Transverse colon (tissue), 4 donors: ENCODE data around the gene FBXO46. TPM values are rescaled to one million over a fixed set of nuclear protein-coding genes. Genes with fewer than 3 reads are reported as not detected.

Experiments
- DNase-seq: peaks from one replicate; pipeline ENCODE4 v3.0.0-alpha.2; 2019
- H3K27ac ChIP-seq, 4 donors: fragments of 200-600 bp; sonication (generic); 2 replicates each; pipeline ENCODE4 v1.5.1; 2016 to 2018; ENCODE audit warnings: inconsistent platforms in 4 of 4
- H3K27me3 ChIP-seq: fragments of 200-600 bp; sonication (generic); 2 replicates; pipeline ENCODE4 v1.5.1; 2017; ENCODE audit warnings: inconsistent platforms
- H3K36me3 ChIP-seq, 4 donors: fragments of 200-600 bp; sonication (generic); 2 replicates each; pipeline ENCODE4 v1.5.1; 2017 to 2019; ENCODE audit warnings: inconsistent platforms in 4 of 4
- H3K4me1 ChIP-seq, 4 donors: fragments of 200-600 bp; sonication (generic); 2 replicates each; pipeline ENCODE4 v1.5.1; 2017 to 2020; ENCODE audit warnings: inconsistent platforms in 4 of 4
- H3K4me3 ChIP-seq, 4 donors: fragments of 200-600 bp; sonication (generic); 1 replicate in 1 of 4; 2 replicates in 3 of 4; pipeline versions ENCODE4 v1.5.1 to v1.6.1; 2017 to 2019; ENCODE audit warnings: inconsistent platforms in 4 of 4
- H3K9me3 ChIP-seq, 2 donors: fragments of 200-600 bp; sonication (generic); 2 replicates each; pipeline ENCODE4 v1.5.1; 2017 to 2019; ENCODE audit warnings: inconsistent platforms in 2 of 2
- CTCF ChIP-seq, 5 experiments: fragments of 200-600 bp in 3 of 5; fragments of 450-650 bp in 2 of 5; sonication (generic) in 3 of 5; IDR thresholded peaks; 1 replicate in 2 of 5; 2 replicates in 3 of 5; pipeline ENCODE4 v1.5.1; 2016 to 2017; ENCODE audit warnings: antibody characterized with exemption in 5 of 5, inconsistent platforms in 3 of 5, mild to moderate bottlenecking in 2 of 5, moderate library complexity in 1 of 5
- EP300 ChIP-seq: sonication (generic); formaldehyde crosslinking; IDR thresholded peaks from one replicate; pipeline ENCODE4 v1.6.1; 2017; ENCODE audit warnings: antibody characterized with exemption, low read depth
- POLR2A ChIP-seq: fragments of 450-650 bp; IDR thresholded peaks from one replicate; pipeline ENCODE4 v1.6.1; 2016; ENCODE audit warnings: antibody characterized with exemption, mild to moderate bottlenecking, moderate library complexity
- POLR2AphosphoS5 ChIP-seq, 3 donors: sonication (generic); formaldehyde crosslinking; IDR thresholded peaks; one replicate each; pipeline ENCODE4 v1.6.1; 2016; ENCODE audit warnings: antibody characterized with exemption in 3 of 3
- WGBS, 2 donors: methylation state at CpG; one replicate each; pipeline ENCODE4 v1.1.5; 2018; ENCODE audit warnings: low coverage in 1 of 2; 5-methylcytosine and 5-hydroxymethylcytosine counted together
- in situ Hi-C, 4 donors: fragments of 200-750 bp; cut with MboI; loops; one replicate each; pipeline versions ENCODE4 v1.15.0 to v1.15.1; 2017; ENCODE audit warnings: low sequenced_read_pairs in 3 of 4, low pct_ligation_motif_present in 1 of 4, low pct_unique_long_range_greater_than_20kb in 1 of 4
- intact Hi-C: fragments of 100-400 bp; cut with DNase I; formaldehyde crosslinking; loops from one replicate; pipeline ENCODE4 v1.15.1; 2023; ENCODE audit warnings: low total_unique reads
- total RNA-seq, 4 donors: library from RNA; depleted of rRNA; stranded (reverse); fragments of >200 nt; gene quantifications; one replicate each; pipeline ENCODE4 v1.1.0, GENCODE V29; 2016

The FBXO46 gene
- total RNA-seq, 4 donors from 2014 or later = 14.1 to 40.8 (median 19.6) TPM

GRCh38 chr19:45676851-45677263 is 53.8 kb downstream of the FBXO46 start:
- H3K9me3 ChIP-seq = no peaks in the 10 kb centered on the region
- TF ChIP-seq POLR2A = no peak
- peak; percentile 56 for DNase-seq
- peak overlapping the region; percentile 3 to 62 (median 34) for H3K27ac ChIP-seq
- H3K4me1 ChIP-seq = peaks cover 9 to 30% (median 24%) of the 10 kb centered on the region in 4 donors
- no peaks in the 10 kb centered on the region for H3K36me3 ChIP-seq
- in situ Hi-C loops = no loop called here
- peak overlapping the region; percentile 19 to 49 (median 33) for H3K4me3 ChIP-seq
- intact Hi-C loops = no loop called here
- H3K27me3 ChIP-seq = peaks cover 35% of the 10 kb centered on the region
- WGBS, 2 donors = 6% methylated on average over 23 of the region's 28 CpGs; no CpG with 5 or more reads in 1 of the 2 donors

GRCh38 chr19:45674946-45675345 is 55.8 kb downstream of the FBXO46 start:
- Histone ChIP-seq H3K4me1 (peaks cover 6 to 34% (median 26%) of the 10 kb centered on the region in 4 donors), H3K9me3 (no peaks in the 10 kb centered on the region), H3K27me3 (peaks cover 54% of the 10 kb centered on the region), H3K36me3 (no peaks in the 10 kb centered on the region), H3K4me3 (no peak overlapping the region), H3K27ac (no peak overlapping the region)
- in situ Hi-C loops (no loop called here), intact Hi-C loops (no loop called here)
- 70 to 72% methylated on average over 3 to 7 of the region's 7 CpGs for WGBS, 2 donors
- DNase-seq = no peak
- no peak for TF ChIP-seq CTCF (IDR thresholded peaks at IDR 0.05)
- TF ChIP-seq POLR2AphosphoS5 (IDR thresholded peaks at IDR 0.05) = no peak

DNA sequence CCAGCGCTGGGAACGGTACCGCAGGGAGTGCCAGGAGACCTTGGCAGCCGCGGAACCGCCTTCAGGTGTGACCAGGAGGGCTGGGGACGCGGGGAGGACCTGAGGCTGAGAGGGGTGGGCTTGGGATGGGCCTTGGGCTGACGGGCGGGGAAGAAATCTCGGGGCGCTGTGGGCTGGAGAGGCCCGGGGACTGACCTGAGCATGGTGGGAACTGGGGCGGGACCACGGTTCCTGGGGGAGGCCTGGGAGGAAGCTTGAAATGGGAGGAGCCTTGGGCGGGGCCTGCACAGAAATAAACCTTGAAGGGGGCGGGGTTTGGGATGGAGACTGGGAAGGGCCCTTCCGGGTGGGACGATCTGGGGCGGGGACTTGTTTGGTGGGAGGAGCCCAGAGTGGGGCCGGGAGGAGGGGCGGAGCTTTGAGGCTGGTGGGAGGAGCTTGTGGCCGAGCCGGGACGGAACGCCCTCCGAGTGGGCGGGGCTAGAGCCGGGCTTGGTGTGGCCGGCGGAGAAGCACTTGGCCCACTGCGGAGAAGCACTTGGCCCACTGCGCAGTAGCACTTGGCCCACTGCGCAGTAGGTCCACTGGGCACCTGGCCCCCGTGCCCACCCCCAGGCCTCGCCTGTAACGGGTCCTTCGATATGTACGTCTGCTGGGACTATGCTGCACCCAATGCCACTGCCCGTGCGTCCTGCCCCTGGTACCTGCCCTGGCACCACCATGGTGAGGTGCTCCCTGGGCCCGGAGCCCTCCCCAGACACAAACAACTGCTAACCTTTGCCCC is 59.8 kb downstream of the FBXO46 start:
- WGBS, 2 donors = 0 to 6% methylated on average over 8 to 42 of the region's 42 CpGs
- intact Hi-C loops = no loop called here
- Histone ChIP-seq H3K27me3 (peaks cover 56% of the 10 kb centered on the region), H3K4me1 (peaks cover 0 to 35% (median 30%) of the 10 kb centered on the region in 4 donors), H3K9me3 (no peaks in the 10 kb centered on the region), H3K36me3 (no peaks in the 10 kb centered on the region), H3K4me3 (peak overlapping the region in 3 of 4 donors; percentile 23 to 45 (median 29)), H3K27ac (peak overlapping the region; percentile 44 to 80 (median 64))
- in situ Hi-C loops = no loop called here
- TF ChIP-seq POLR2AphosphoS5 (IDR thresholded peaks at IDR 0.05) (peak in 2 of 3 donors; percentile 41 to 64), CTCF (IDR thresholded peaks at IDR 0.05) (no peak), POLR2A (peak; percentile 64)
- peak; percentile 94 for DNase-seq

DNA sequence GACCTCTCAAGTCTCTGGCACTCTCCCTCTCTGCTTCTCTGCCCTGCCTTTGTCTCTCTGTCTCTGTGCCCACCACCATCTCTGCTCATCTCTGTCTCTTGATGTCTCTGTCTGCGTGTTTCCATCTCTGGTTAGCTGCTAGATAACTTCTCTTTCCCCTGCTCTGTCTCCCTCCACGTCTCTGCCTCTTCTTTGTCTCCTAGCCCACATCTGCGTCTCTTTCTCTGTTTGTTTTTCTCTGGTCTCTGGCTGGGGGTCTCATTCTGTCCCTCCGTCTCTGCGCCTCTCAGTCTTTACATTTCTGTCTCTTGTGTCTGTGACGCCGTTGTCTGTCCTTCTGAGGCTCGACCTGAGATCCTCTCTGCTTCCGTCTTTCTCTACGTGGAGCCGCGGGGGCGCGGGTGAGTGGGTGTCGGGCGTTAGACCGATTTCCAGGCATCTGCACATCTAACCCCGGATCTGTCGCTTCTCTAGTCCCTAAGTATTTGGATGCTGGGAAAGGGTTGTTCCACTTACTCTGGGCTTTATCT is 62.3 kb downstream of the FBXO46 start:
- no peaks in the 10 kb centered on the region for H3K36me3 ChIP-seq
- H3K9me3 ChIP-seq = no peaks in the 10 kb centered on the region
- WGBS, 2 donors = 1 to 2% methylated on average over 9 to 19 of the region's 19 CpGs
- H3K27ac ChIP-seq = peak overlapping the region; percentile 60 to 69 (median 64)
- peak; percentile 34 for DNase-seq
- intact Hi-C loops = no loop called here
- no peak for TF ChIP-seq EP300
- H3K4me1 ChIP-seq = peaks cover 0 to 35% (median 30%) of the 10 kb centered on the region in 4 donors
- in situ Hi-C loops = no loop called here
- H3K27me3 ChIP-seq = peaks cover 68% of the 10 kb centered on the region
- peak overlapping the region; percentile 5 to 50 (median 37) for H3K4me3 ChIP-seq

- TF ChIP-seq CTCF (IDR thresholded peaks at IDR 0.05) (no peak), EP300 (no peak), POLR2A (peak; percentile 65), POLR2AphosphoS5 (IDR thresholded peaks at IDR 0.05) (peak in 2 of 3 donors; percentile 28 to 41)
- H3K9me3 ChIP-seq = no peaks in the 10 kb centered on the region
- 12% methylated on average over 14 of the region's 15 CpGs; no CpG with 5 or more reads in 1 of the 2 donors for WGBS, 2 donors
- H3K4me1 ChIP-seq = peaks cover 0 to 35% (median 30%) of the 10 kb centered on the region in 4 donors
- peak within 1 kb of the TSS; percentile 5 to 50 (median 37) for H3K4me3 ChIP-seq
- in situ Hi-C loops (no loop called here), intact Hi-C loops (no loop called here)
- H3K27ac ChIP-seq = peak within 1 kb of the TSS; percentile 60 to 69 (median 64)
- peak; percentile 84 for DNase-seq
- H3K27me3 ChIP-seq = peaks cover 73% of the 10 kb centered on the region
- H3K36me3 ChIP-seq = no peaks in the 10 kb centered on the region
Measured at GRCh38 chr19:45667620-45668341, 62.9 kb downstream of the FBXO46 start, which contains the start of gene GIPR. TSS of gene GIPR (plus strand) at chr19:45668221. CDS start at chr19:45669521, 1,300 bp downstream.
